GM12878 (cell line): ENCODE results near the gene AGBL4. TPM values are rescaled to one million over a fixed set of nuclear protein-coding genes. Genes with fewer than 3 reads are reported as not detected.

ENCODE experiments used
- ATAC-seq: fragments of 200-7000 bp; cut with Tn5 transposase; 3 replicates; pipeline ENCODE4 v1.9.1; 2020; ENCODE audit warnings: mild to moderate bottlenecking, moderate library complexity
- BruUV-seq: library from RNA; stranded (reverse); fragments of 400-500 nt; replicated peaks from 2 replicates; lab custom pipeline; 2021; lab: Mats Ljungman, UMichigan
- CTCF ChIA-PET: fragments of 300-600 bp; sonication (Branson Sonifier 250); formaldehyde crosslinking; extraction: SDS; loops from one replicate; lab custom pipeline; 2021; ENCODE audit warnings: inconsistent platforms; lab: Yijun Ruan, JAX
- POLR2A ChIA-PET: fragments of 350-600 bp; formaldehyde crosslinking; extraction: SDS; loops from one replicate; lab custom pipeline; 2021; ENCODE audit warnings: inconsistent platforms; lab: Charles Lee
- RAD21 ChIA-PET: fragments of 300-600 bp; sonication (Branson Sonifier 250); formaldehyde crosslinking; loops from one replicate; lab custom pipeline; 2023; ENCODE audit warnings: antibody characterized with exemption; ENCODE audit not compliant: unreplicated experiment; lab: Charles Lee
- SMC1A ChIA-PET: fragments of 300-600 bp; sonication (Branson Sonifier 250); formaldehyde crosslinking; loops from one replicate; lab custom pipeline; 2023; ENCODE audit not compliant: unreplicated experiment, uncharacterized antibody; lab: Charles Lee
- DNase-seq: peaks from one replicate; pipeline ENCODE4 v3.0.0-alpha.2; 2011; ENCODE audit warnings: low read depth, low spot score
- FAIRE-seq: peaks from 3 replicates; lab custom pipeline; 2011; peaks lifted over from hg19 to GRCh38; lab: Jason Lieb, UNC
- H2AFZ ChIP-seq: 2 replicates; pipeline ENCODE4 v1.6.0; 2011; ENCODE audit warnings: low read depth, low read length, control low read depth; ENCODE audit not compliant: control insufficient read depth
- H3K27ac ChIP-seq: 2 replicates; pipeline ENCODE4 v1.5.1; 2011; ENCODE audit warnings: control low read depth; ENCODE audit not compliant: control insufficient read depth, insufficient read depth
- H3K27me3 ChIP-seq, 2 experiments: replicated peaks in 1 of 2; 2 replicates each; pipeline versions ENCODE4 v1.6.0 to v1.6.1; 2011; ENCODE audit warnings: low read length in 1 of 2; ENCODE audit not compliant: control insufficient read depth in 2 of 2, insufficient read depth in 2 of 2
- H3K36me3 ChIP-seq, 2 experiments: 2 replicates each; pipeline ENCODE4 v1.5.1; 2011; ENCODE audit warnings: low read length in 1 of 2; ENCODE audit not compliant: control insufficient read depth in 2 of 2, insufficient read depth in 2 of 2
- H3K4me1 ChIP-seq: 2 replicates; pipeline ENCODE4 v1.6.1; 2011; ENCODE audit warnings: mild to moderate bottlenecking, low read length, moderate library complexity, mixed read lengths; ENCODE audit not compliant: control insufficient read depth, insufficient read depth
- H3K4me2 ChIP-seq: 2 replicates; pipeline ENCODE4 v1.6.0; 2011; ENCODE audit warnings: control low read depth; ENCODE audit not compliant: control insufficient read depth, insufficient read depth
- H3K4me3 ChIP-seq: fragments of 200-600 bp; sonication (generic); 2 replicates; pipeline ENCODE4 v1.5.1; 2016
- H3K79me2 ChIP-seq: 2 replicates; pipeline ENCODE4 v1.6.0; 2011; ENCODE audit warnings: low read length; ENCODE audit not compliant: control insufficient read depth, insufficient read depth
- H3K9ac ChIP-seq: 2 replicates; pipeline ENCODE4 v1.8.0; 2011; ENCODE audit warnings: low read length, control low read depth, mixed read lengths; ENCODE audit not compliant: control insufficient read depth, insufficient read depth
- H3K9me3 ChIP-seq: replicated peaks from 3 replicates; pipeline ENCODE4 v1.5.1; 2011; ENCODE audit warnings: mild to moderate bottlenecking, low read length; ENCODE audit not compliant: control insufficient read depth, insufficient read depth
- H4K20me1 ChIP-seq: 2 replicates; pipeline ENCODE4 v1.6.0; 2011; ENCODE audit not compliant: control insufficient read depth, insufficient read depth
- ATF2 ChIP-seq: IDR thresholded peaks from 2 replicates; pipeline ENCODE4 v1.6.1; 2012; ENCODE audit warnings: low read length, inconsistent platforms
- BACH1 ChIP-seq: fragments of 450-650 bp; IDR thresholded peaks from 2 replicates; pipeline ENCODE4 v1.6.1; 2017; ENCODE audit warnings: mild to moderate bottlenecking, borderline replicate concordance
- CBFB ChIP-seq: IDR thresholded peaks from 2 replicates; pipeline ENCODE4 v1.6.1; 2016; ENCODE audit warnings: antibody characterized with exemption, low read depth
- CBX5 ChIP-seq: sonication (generic); IDR thresholded peaks from 2 replicates; pipeline ENCODE4 v1.6.1; 2016; ENCODE audit warnings: low read depth, moderate library complexity, mild to moderate bottlenecking, inconsistent platforms
- CHD4 ChIP-seq: fragments of 200-600 bp; sonication (generic); IDR thresholded peaks from 2 replicates; pipeline ENCODE4 v1.6.1; 2016; ENCODE audit warnings: mild to moderate bottlenecking
- FOS ChIP-seq: IDR thresholded peaks from 3 replicates; pipeline ENCODE4 v1.6.1; 2011; ENCODE audit warnings: borderline replicate concordance; ENCODE audit not compliant: insufficient read length; ENCODE audit errors: extremely low read depth
- JUNB ChIP-seq: IDR thresholded peaks from 2 replicates; pipeline ENCODE4 v1.6.1; 2016; ENCODE audit warnings: antibody characterized with exemption, mild to moderate bottlenecking
- KLF5 ChIP-seq: fragments of 450-650 bp; IDR thresholded peaks from 2 replicates; pipeline ENCODE4 v1.6.1; 2014; ENCODE audit warnings: mild to moderate bottlenecking; ENCODE audit not compliant: partially characterized antibody
- POLR2AphosphoS2 ChIP-seq: IDR thresholded peaks from 2 replicates; pipeline ENCODE4 v1.6.1; 2011; ENCODE audit warnings: low read depth, mild to moderate bottlenecking, low read length, improper control_type of control experiment, moderate library complexity
- RELB ChIP-seq: fragments of 450-650 bp; IDR thresholded peaks from 2 replicates; pipeline ENCODE4 v1.6.1; 2017; ENCODE audit warnings: low read depth, mild to moderate bottlenecking, moderate library complexity
- SMAD5 ChIP-seq: IDR thresholded peaks from 2 replicates; pipeline ENCODE4 v1.6.1; 2016; ENCODE audit warnings: antibody characterized with exemption, low read depth
- USF1 ChIP-seq: IDR thresholded peaks from 2 replicates; pipeline ENCODE4 v1.6.1; 2011; ENCODE audit warnings: borderline replicate concordance, low read depth, mild to moderate bottlenecking, moderate library complexity, mixed read lengths, low read length; ENCODE audit not compliant: insufficient read depth; ENCODE audit errors: extremely low read length
- WGBS: methylation state at CpG from one replicate; pipeline ENCODE4 v1.1.6; 2016; ENCODE audit warnings: low lambda C conversion rate; ENCODE audit not compliant: insufficient replicate concordance, insufficient coverage; ENCODE audit errors: missing lambda C conversion rate; 5-methylcytosine and 5-hydroxymethylcytosine counted together
- in situ Hi-C: fragments of 300-500 bp; cut with MboI; formaldehyde crosslinking; loops from 9 replicates; pipeline ENCODE4 v1.14.3; 2018; ENCODE audit warnings: mixed read lengths
- intact Hi-C: fragments of 100-400 bp; cut with micrococcal nuclease; formaldehyde crosslinking; loops from one replicate; pipeline ENCODE4 v1.14.2; 2022; ENCODE audit not compliant: unreplicated experiment
- polyA plus RNA-seq, 11 experiments: library from polyadenylated mRNA; depleted of rRNA in 4 of 11; unstranded in 6 of 11; stranded (reverse) in 5 of 11; fragments of >200 nt; fragmentation: Nextera tagmentation in 4 of 11; fragmentation: Illumina TruSeq in 1 of 11; extraction: Ambion mirVana in 4 of 11; extraction: Trizol in 1 of 11; gene quantifications; 1 replicate in 1 of 11; 2 replicates in 10 of 11; pipeline versions ENCODE4 v1.2.1 to v1.2.3, GENCODE V29; 2011 to 2016; ENCODE audit warnings: inconsistent platforms in 2 of 11, missing spikeins in 2 of 11, low read depth in 1 of 11
- total RNA-seq, 4 experiments: library from RNA; depleted of rRNA in 3 of 4; stranded (reverse); fragments of >200 nt in 3 of 4; fragmentation: Illumina TruSeq in 1 of 4; extraction: Trizol in 1 of 4; gene quantifications; 2 replicates each; pipeline versions ENCODE4 v1.2.1 to v1.2.3, GENCODE V29; 2013 to 2021

The AGBL4 gene
- total and polyA plus RNA-seq, 10 of the 15 experiments (the other 5 are each of a cell fraction or from before 2014, with no cell fraction given) = 0.31 TPM; not detected in 9

GRCh38 chr1:49190138-49190537, 833.6 kb downstream of the AGBL4 start:
- POLR2A ChIA-PET = no interaction called here
- no peak for DNase-seq
- no peak for FAIRE-seq
- Histone ChIP-seq H3K9me3 (no peaks in the 10 kb centered on the region), H3K4me2 (no peak overlapping the region), H3K27ac (no peak overlapping the region)
- SMC1A ChIA-PET = no interaction called here
- TF ChIP-seq POLR2AphosphoS2 (no peak), ATF2 (no peak), JUNB (no peak), CBX5 (no peak), USF1 (no peak), FOS (no peak), CHD4 (no peak), SMAD5 (no peak), KLF5 (no peak), BACH1 (no peak), RELB (no peak), CBFB (no peak)
- TF ChIP-seq, all 136 proteins: peak for 0
- no peak overlapping the region for H3K9ac ChIP-seq
- in situ Hi-C loops (no loop called here), intact Hi-C loops (no loop called here)
- H3K36me3 ChIP-seq = no peaks in the 10 kb centered on the region
- H3K4me1 ChIP-seq = no peaks in the 10 kb centered on the region
- CTCF ChIA-PET = no interaction called here
- ATAC-seq = no peak
- no peaks in the 10 kb centered on the region for H4K20me1 ChIP-seq
- RAD21 ChIA-PET = no interaction called here
- H3K4me3 ChIP-seq = no peak overlapping the region
- H3K27me3 ChIP-seq = no peaks in the 10 kb centered on the region
- 0% methylated on average over 1 of the region's 1 CpG for WGBS
- H3K79me2 ChIP-seq = no peaks in the 10 kb centered on the region
- no peak overlapping the region for H2AFZ ChIP-seq
- no TSS peak for BruUV-seq
